Mucosa of stomach (tissue), 1 donor: ENCODE results near the gene AKAP10.
"Not testable (repeated sequence)": the region's sequence is repeated elsewhere in the genome, so short reads cannot be mapped to it uniquely, and the experiment has no call there.

ENCODE experiments used
- H3K27me3 ChIP-seq: one replicate; pipeline ENCODE4 v1.7.0; 2013; ENCODE audit warnings: mild to moderate bottlenecking, low read length; ENCODE audit not compliant: control insufficient read depth, insufficient read depth
- H3K36me3 ChIP-seq: one replicate; pipeline ENCODE4 v1.7.0; 2013; ENCODE audit warnings: low read length; ENCODE audit not compliant: control insufficient read depth, insufficient read depth
- H3K4me1 ChIP-seq: one replicate; pipeline ENCODE4 v1.7.0; 2013; ENCODE audit warnings: mild to moderate bottlenecking, low read length; ENCODE audit not compliant: control insufficient read depth, insufficient read depth
- H3K4me3 ChIP-seq: one replicate; pipeline ENCODE4 v1.7.0; 2013; ENCODE audit warnings: low read length
- H3K9ac ChIP-seq: one replicate; pipeline ENCODE4 v1.7.0; 2013; ENCODE audit warnings: mild to moderate bottlenecking, low read length, moderate library complexity
- H3K9me3 ChIP-seq: one replicate; pipeline ENCODE4 v1.7.0; 2013; ENCODE audit warnings: mild to moderate bottlenecking, low read length, moderate library complexity; ENCODE audit not compliant: control insufficient read depth
- donor health status: Pancreatic carcinoma.

Gene AKAP10

GRCh38 chr17:19996086-19996485 is 18.5 kb upstream of the AKAP10 start:
- Histone ChIP-seq H3K27me3 (peaks cover 5% of the 10 kb centered on the region), H3K36me3 (no peaks in the 10 kb centered on the region), H3K9ac (no peak overlapping the region), H3K4me1 (peaks cover 3% of the 10 kb centered on the region), H3K4me3 (no peak overlapping the region), H3K9me3 (no peaks in the 10 kb centered on the region)

GRCh38 chr17:19992803-19993713 is 15.4 kb upstream of the AKAP10 start:
- Histone ChIP-seq H3K9ac (no peak overlapping the region), H3K27me3 (peaks cover 5% of the 10 kb centered on the region), H3K4me1 (peaks cover 3% of the 10 kb centered on the region), H3K4me3 (no peak overlapping the region), H3K36me3 (no peaks in the 10 kb centered on the region), H3K9me3 (no peaks in the 10 kb centered on the region)

- Histone ChIP-seq H3K9ac (no peak overlapping the region), H3K36me3 (no peaks in the 10 kb centered on the region), H3K4me3 (no peak overlapping the region), H3K9me3 (no peaks in the 10 kb centered on the region), H3K27me3 (peaks cover 6% of the 10 kb centered on the region), H3K4me1 (peaks cover 3% of the 10 kb centered on the region)
Measured at GRCh38 chr17:19991252-19991885, 13.7 kb upstream of the AKAP10 start.

GRCh38 chr17:19987897-19988296 is 10.3 kb upstream of the AKAP10 start:
- no peak overlapping the region for H3K9ac ChIP-seq
- no peak overlapping the region for H3K4me3 ChIP-seq
- H3K36me3 ChIP-seq, result no peaks in the 10 kb centered on the region
- H3K4me1 ChIP-seq, result peaks cover 1% of the 10 kb centered on the region
- H3K9me3 ChIP-seq, result no peaks in the 10 kb centered on the region
- H3K27me3 ChIP-seq, result peaks cover 6% of the 10 kb centered on the region

- no peaks in the 10 kb centered on the region for H3K9me3 ChIP-seq
- peaks cover 6% of the 10 kb centered on the region for H3K27me3 ChIP-seq
- no peak overlapping the region for H3K4me3 ChIP-seq
- no peaks in the 10 kb centered on the region for H3K4me1 ChIP-seq
- no peak overlapping the region for H3K9ac ChIP-seq
- no peaks in the 10 kb centered on the region for H3K36me3 ChIP-seq
Measured at GRCh38 chr17:19986941-19987861, 9.6 kb upstream of the AKAP10 start.

GRCh38 chr17:19979917-19980770 is 2.5 kb upstream of the AKAP10 start:
- no peaks in the 10 kb centered on the region for H3K36me3 ChIP-seq
- no peak overlapping the region for H3K9ac ChIP-seq
- H3K9me3 ChIP-seq, result no peaks in the 10 kb centered on the region
- H3K4me3 ChIP-seq, result no peak overlapping the region
- H3K4me1 ChIP-seq, result peaks cover 13% of the 10 kb centered on the region
- no peaks in the 10 kb centered on the region for H3K27me3 ChIP-seq

- no peaks in the 10 kb centered on the region for H3K27me3 ChIP-seq
- no peaks in the 10 kb centered on the region for H3K36me3 ChIP-seq
- no peak overlapping the region for H3K4me3 ChIP-seq
- H3K9ac ChIP-seq, result no peak overlapping the region
- H3K4me1 ChIP-seq, result peaks cover 13% of the 10 kb centered on the region
- no peaks in the 10 kb centered on the region for H3K9me3 ChIP-seq
Measured at GRCh38 chr17:19978805-19979211, 1.2 kb upstream of the AKAP10 start.

- no peaks in the 10 kb centered on the region for H3K36me3 ChIP-seq
- peak overlapping the region; percentile 85 for H3K4me3 ChIP-seq
- H3K4me1 ChIP-seq, result peaks cover 13% of the 10 kb centered on the region
- H3K9ac ChIP-seq, result peak overlapping the region; percentile 98
- H3K9me3 ChIP-seq, result no peaks in the 10 kb centered on the region
- H3K27me3 ChIP-seq, result no peaks in the 10 kb centered on the region
Measured at GRCh38 chr17:19978209-19978802, 678 bp upstream of the AKAP10 start.

- Histone ChIP-seq H3K4me1 (peaks cover 13% of the 10 kb centered on the region), H3K9ac (no peak overlapping the region), H3K27me3 (no peaks in the 10 kb centered on the region), H3K9me3 (no peaks in the 10 kb centered on the region), H3K4me3 (no peak overlapping the region), H3K36me3 (no peaks in the 10 kb centered on the region)
Measured at GRCh38 chr17:19975601-19976000, 2.0 kb downstream of the AKAP10 start.

GRCh38 chr17:19973156-19973555 is 4.5 kb downstream of the AKAP10 start:
- Histone ChIP-seq H3K4me1 (peaks cover 9% of the 10 kb centered on the region), H3K9ac (no peak overlapping the region), H3K36me3 (no peaks in the 10 kb centered on the region), H3K4me3 (no peak overlapping the region), H3K27me3 (no peaks in the 10 kb centered on the region), H3K9me3 (no peaks in the 10 kb centered on the region)

GRCh38 chr17:19962954-19963353 is 14.7 kb downstream of the AKAP10 start:
- H3K4me1 ChIP-seq, result peaks cover 18% of the 10 kb centered on the region
- H3K9ac ChIP-seq, H3K27me3 ChIP-seq, H3K9me3 ChIP-seq, H3K4me3 ChIP-seq, H3K36me3 ChIP-seq: not testable (repeated sequence)
